Neural cell (in vitro differentiated cells): ENCODE data around the gene MYLK3. TPM values are rescaled to one million over a fixed set of nuclear protein-coding genes. Genes with fewer than 3 reads are reported as not detected.

Experiments
- H2AFZ ChIP-seq: fragments of 200-600, 300-800 bp; sonication (generic), shearing (Covaris generic); 2 replicates; pipeline ENCODE4 v1.6.0; 2014; ENCODE audit warnings: low read depth, mild to moderate bottlenecking, antibody characterized with exemption, low read length, moderate library complexity
- H3F3A ChIP-seq: fragments of 200-600 bp; shearing (Covaris generic); 2 replicates; pipeline ENCODE4 v1.6.1; 2016; ENCODE audit warnings: mild to moderate bottlenecking, moderate library complexity, mixed read lengths, antibody characterized with exemption, low read length; ENCODE audit not compliant: insufficient read depth, poor library complexity, severe bottlenecking
- H3K27ac ChIP-seq: fragments of 200-600, 300-800 bp; sonication (generic), shearing (Covaris generic); 2 replicates; pipeline ENCODE4 v1.5.1; 2014; ENCODE audit warnings: mild to moderate bottlenecking, low read length, moderate library complexity
- H3K27me3 ChIP-seq: fragments of 300-800, 200-600 bp; sonication (generic), shearing (Covaris generic); 2 replicates; pipeline ENCODE4 v1.6.0; 2014; ENCODE audit warnings: mild to moderate bottlenecking, low read depth, low read length, moderate library complexity; ENCODE audit not compliant: insufficient read depth
- H3K36me3 ChIP-seq: fragments of 300-800, 200-600 bp; sonication (generic), shearing (Covaris generic); 2 replicates; pipeline ENCODE4 v1.5.1; 2014; ENCODE audit warnings: mild to moderate bottlenecking, antibody characterized with exemption, low read length, moderate library complexity; ENCODE audit not compliant: insufficient read depth
- H3K4me2 ChIP-seq: fragments of 300-800, 200-600 bp; sonication (generic), shearing (Covaris generic); 2 replicates; pipeline ENCODE4 v1.6.0; 2014; ENCODE audit warnings: mild to moderate bottlenecking, low read length
- H3K4me3 ChIP-seq: fragments of 300-800, 200-600 bp; sonication (generic), shearing (Covaris generic); 2 replicates; pipeline ENCODE4 v1.5.1; 2014; ENCODE audit warnings: mild to moderate bottlenecking, low read length, moderate library complexity
- H3K79me2 ChIP-seq: fragments of 200-600 bp; shearing (Covaris generic); replicated peaks from 2 replicates; pipeline ENCODE4 v1.6.0; 2014; ENCODE audit warnings: mild to moderate bottlenecking, low read length, moderate library complexity; ENCODE audit not compliant: insufficient read depth
- H3K9ac ChIP-seq: fragments of 300-800, 200-600 bp; sonication (generic), shearing (Covaris generic); 2 replicates; pipeline ENCODE4 v1.6.1; 2016; ENCODE audit warnings: mild to moderate bottlenecking, low read length, mixed read lengths
- H3K9me2 ChIP-seq: fragments of 200-600 bp; shearing (Covaris generic); 2 replicates; pipeline ENCODE4 v1.6.1; 2016; ENCODE audit warnings: mild to moderate bottlenecking, low read length, mixed read lengths; ENCODE audit not compliant: insufficient read depth
- H3K9me3 ChIP-seq: fragments of 200-600, 300-800 bp; sonication (generic), shearing (Covaris generic); 2 replicates; pipeline ENCODE4 v1.6.1; 2016; ENCODE audit warnings: mild to moderate bottlenecking, mixed run types, low read length, moderate library complexity, mixed read lengths
- H4K20me1 ChIP-seq: fragments of 200-600 bp; shearing (Covaris generic); 2 replicates; pipeline ENCODE4 v1.6.1; 2016; ENCODE audit warnings: mild to moderate bottlenecking, mixed run types; ENCODE audit not compliant: insufficient read depth
- EP300 ChIP-seq: fragments of 450-650 bp; conservative IDR thresholded peaks from 2 replicates; pipeline ENCODE4 v1.6.1; 2014; ENCODE audit warnings: antibody characterized with exemption, mild to moderate bottlenecking, moderate library complexity; ENCODE audit not compliant: poor library complexity, severe bottlenecking
- EZH2 ChIP-seq: fragments of 200-600, 300-800 bp; shearing (Covaris generic), sonication (generic); IDR thresholded peaks from 2 replicates; pipeline ENCODE4 v1.6.1; 2014; ENCODE audit warnings: antibody characterized with exemption, low read length, borderline replicate concordance, mild to moderate bottlenecking; ENCODE audit not compliant: insufficient read depth, poor library complexity, severe bottlenecking
- MXI1 ChIP-seq: fragments of 450-650 bp; conservative IDR thresholded peaks from 2 replicates; pipeline ENCODE4 v1.6.1; 2014; ENCODE audit warnings: antibody characterized with exemption, mild to moderate bottlenecking; ENCODE audit not compliant: poor library complexity, severe bottlenecking
- POLR2AphosphoS5 ChIP-seq: IDR thresholded peaks from 2 replicates; pipeline ENCODE4 v1.6.1; 2012
- RAD21 ChIP-seq: fragments of 450-650 bp; conservative IDR thresholded peaks from 2 replicates; pipeline ENCODE4 v1.6.1; 2014; ENCODE audit warnings: antibody characterized with exemption, mild to moderate bottlenecking, moderate library complexity
- SMC3 ChIP-seq: fragments of 450-650 bp; conservative IDR thresholded peaks from 2 replicates; pipeline ENCODE4 v1.6.1; 2014; ENCODE audit warnings: antibody characterized with exemption, mild to moderate bottlenecking, moderate library complexity; ENCODE audit not compliant: poor library complexity
- TAF1 ChIP-seq: IDR thresholded peaks from 2 replicates; pipeline ENCODE4 v1.6.1; 2012; ENCODE audit warnings: low read depth
- polyA plus RNA-seq: library from polyadenylated mRNA; depleted of rRNA; stranded (reverse); fragments of >200 nt; gene quantifications from 2 replicates; pipeline ENCODE4 v1.2.3, GENCODE V29; 2014
- TF ChIP-seq, protein P1 (sequence below): IDR thresholded peaks from 2 replicates; pipeline ENCODE4 v1.6.1; 2012; ENCODE audit warnings: borderline replicate concordance
- TF ChIP-seq, protein P2 (sequence below): fragments of 450-650 bp; IDR thresholded peaks from 2 replicates; pipeline ENCODE4 v1.5.1; 2014; ENCODE audit warnings: antibody characterized with exemption, mild to moderate bottlenecking, moderate library complexity; ENCODE audit not compliant: poor library complexity, severe bottlenecking

The MYLK3 gene
- polyA plus RNA-seq, 1 donor from 2014 or later = 0.07 TPM

DNA sequence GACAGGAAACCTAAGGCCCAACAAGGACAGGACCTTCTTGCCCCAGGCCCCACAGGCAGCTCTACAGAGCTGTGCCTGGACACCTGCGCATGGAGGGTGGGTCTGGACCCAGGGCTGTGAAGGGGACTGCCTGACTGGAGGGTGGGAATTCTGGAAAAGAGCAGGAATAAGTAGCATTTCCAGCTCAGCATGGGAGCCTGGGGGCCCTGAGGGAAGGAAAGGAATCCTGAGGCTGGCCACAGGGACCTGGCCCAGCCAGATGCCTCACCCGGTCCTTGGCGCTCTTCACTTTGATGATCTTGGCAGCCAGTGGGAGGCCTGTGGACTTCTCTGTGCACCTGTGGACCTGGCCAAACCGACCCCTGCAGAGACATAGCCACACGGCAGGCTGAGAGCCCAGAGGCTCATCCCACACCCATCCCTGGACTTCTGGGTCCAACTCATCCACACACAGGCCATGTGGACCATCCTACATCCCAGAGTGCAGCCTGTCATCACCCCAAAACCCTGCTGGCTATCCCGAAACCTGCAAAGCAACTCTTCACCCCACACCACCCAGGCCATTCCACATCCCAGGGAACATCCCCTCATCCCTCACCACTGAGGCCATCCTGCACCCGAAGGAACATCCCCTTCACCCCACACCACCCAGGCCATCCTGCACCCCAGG lies 18.7 kb downstream of the MYLK3 start:
- Histone ChIP-seq H3K9ac (no peak overlapping the region), H3K4me2 (no peak overlapping the region), H3K4me3 (no peak overlapping the region), H3K9me2 (no peaks in the 10 kb centered on the region), H3K36me3 (no peaks in the 10 kb centered on the region), H3K79me2 (no peaks in the 10 kb centered on the region), H3F3A (no peaks in the 10 kb centered on the region), H4K20me1 (no peaks in the 10 kb centered on the region), H2AFZ (no peak overlapping the region), H3K9me3 (no peaks in the 10 kb centered on the region), H3K27ac (no peak overlapping the region), H3K27me3 (no peaks in the 10 kb centered on the region)
- TF ChIP-seq EP300 (no peak), TAF1 (no peak), MXI1 (no peak), SMC3 (no peak), EZH2 (no peak), RAD21 (no peak), POLR2AphosphoS5 (no peak)
- TF ChIP-seq, protein P1, sequence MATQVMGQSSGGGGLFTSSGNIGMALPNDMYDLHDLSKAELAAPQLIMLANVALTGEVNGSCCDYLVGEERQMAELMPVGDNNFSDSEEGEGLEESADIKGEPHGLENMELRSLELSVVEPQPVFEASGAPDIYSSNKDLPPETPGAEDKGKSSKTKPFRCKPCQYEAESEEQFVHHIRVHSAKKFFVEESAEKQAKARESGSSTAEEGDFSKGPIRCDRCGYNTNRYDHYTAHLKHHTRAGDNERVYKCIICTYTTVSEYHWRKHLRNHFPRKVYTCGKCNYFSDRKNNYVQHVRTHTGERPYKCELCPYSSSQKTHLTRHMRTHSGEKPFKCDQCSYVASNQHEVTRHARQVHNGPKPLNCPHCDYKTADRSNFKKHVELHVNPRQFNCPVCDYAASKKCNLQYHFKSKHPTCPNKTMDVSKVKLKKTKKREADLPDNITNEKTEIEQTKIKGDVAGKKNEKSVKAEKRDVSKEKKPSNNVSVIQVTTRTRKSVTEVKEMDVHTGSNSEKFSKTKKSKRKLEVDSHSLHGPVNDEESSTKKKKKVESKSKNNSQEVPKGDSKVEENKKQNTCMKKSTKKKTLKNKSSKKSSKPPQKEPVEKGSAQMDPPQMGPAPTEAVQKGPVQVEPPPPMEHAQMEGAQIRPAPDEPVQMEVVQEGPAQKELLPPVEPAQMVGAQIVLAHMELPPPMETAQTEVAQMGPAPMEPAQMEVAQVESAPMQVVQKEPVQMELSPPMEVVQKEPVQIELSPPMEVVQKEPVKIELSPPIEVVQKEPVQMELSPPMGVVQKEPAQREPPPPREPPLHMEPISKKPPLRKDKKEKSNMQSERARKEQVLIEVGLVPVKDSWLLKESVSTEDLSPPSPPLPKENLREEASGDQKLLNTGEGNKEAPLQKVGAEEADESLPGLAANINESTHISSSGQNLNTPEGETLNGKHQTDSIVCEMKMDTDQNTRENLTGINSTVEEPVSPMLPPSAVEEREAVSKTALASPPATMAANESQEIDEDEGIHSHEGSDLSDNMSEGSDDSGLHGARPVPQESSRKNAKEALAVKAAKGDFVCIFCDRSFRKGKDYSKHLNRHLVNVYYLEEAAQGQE = no peak
- TF ChIP-seq, protein P2, sequence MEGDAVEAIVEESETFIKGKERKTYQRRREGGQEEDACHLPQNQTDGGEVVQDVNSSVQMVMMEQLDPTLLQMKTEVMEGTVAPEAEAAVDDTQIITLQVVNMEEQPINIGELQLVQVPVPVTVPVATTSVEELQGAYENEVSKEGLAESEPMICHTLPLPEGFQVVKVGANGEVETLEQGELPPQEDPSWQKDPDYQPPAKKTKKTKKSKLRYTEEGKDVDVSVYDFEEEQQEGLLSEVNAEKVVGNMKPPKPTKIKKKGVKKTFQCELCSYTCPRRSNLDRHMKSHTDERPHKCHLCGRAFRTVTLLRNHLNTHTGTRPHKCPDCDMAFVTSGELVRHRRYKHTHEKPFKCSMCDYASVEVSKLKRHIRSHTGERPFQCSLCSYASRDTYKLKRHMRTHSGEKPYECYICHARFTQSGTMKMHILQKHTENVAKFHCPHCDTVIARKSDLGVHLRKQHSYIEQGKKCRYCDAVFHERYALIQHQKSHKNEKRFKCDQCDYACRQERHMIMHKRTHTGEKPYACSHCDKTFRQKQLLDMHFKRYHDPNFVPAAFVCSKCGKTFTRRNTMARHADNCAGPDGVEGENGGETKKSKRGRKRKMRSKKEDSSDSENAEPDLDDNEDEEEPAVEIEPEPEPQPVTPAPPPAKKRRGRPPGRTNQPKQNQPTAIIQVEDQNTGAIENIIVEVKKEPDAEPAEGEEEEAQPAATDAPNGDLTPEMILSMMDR = no peak

DNA sequence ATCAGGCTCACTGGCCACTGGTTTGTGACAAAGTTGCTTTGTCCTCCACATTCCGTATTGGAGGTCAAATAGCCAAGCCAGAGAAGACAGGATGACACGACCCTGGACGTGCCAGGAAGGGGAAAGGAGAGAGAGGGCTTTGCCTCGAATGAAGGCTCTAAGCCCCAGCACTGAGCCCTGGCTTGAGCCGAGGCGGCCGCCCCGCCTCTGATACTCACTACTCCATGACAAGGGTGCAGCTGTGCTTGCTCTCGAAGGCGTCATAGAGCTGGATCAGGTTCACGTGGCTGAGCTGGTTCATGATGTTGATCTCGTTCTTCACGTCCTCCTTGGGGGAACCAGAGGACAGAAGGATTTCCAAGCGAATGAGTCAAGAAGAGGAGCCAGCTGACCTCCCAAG lies 19.3 kb downstream of the MYLK3 start:
- no peak for TF ChIP-seq SMC3
- TF ChIP-seq EP300 = no peak
- no peak for TF ChIP-seq RAD21
- no peak for TF ChIP-seq TAF1
- TF ChIP-seq, protein P2 = no peak
- TF ChIP-seq MXI1 = no peak
- TF ChIP-seq, protein P1 = no peak
- TF ChIP-seq EZH2 = no peak
- no peak for TF ChIP-seq POLR2AphosphoS5
- H3K4me2 ChIP-seq = no peak overlapping the region

More for the DNA sequence above, 19.3 kb downstream of the MYLK3 start:
- no peak overlapping the region for H3K9ac ChIP-seq
- H3K79me2 ChIP-seq = no peaks in the 10 kb centered on the region
- H3K9me3 ChIP-seq = no peaks in the 10 kb centered on the region
- H3K27me3 ChIP-seq = no peaks in the 10 kb centered on the region
- no peaks in the 10 kb centered on the region for H3F3A ChIP-seq
- no peak overlapping the region for H3K4me3 ChIP-seq
- no peaks in the 10 kb centered on the region for H3K9me2 ChIP-seq
- no peaks in the 10 kb centered on the region for H3K36me3 ChIP-seq
- no peaks in the 10 kb centered on the region for H4K20me1 ChIP-seq
- H3K27ac ChIP-seq = no peak overlapping the region
- H2AFZ ChIP-seq = no peak overlapping the region
